Effector memory CD4-positive, alpha-beta T cell (primary cell): Measurements from ENCODE around the gene CTNNA2.

Experiments used
- DNase-seq, 3 donors: peaks; one replicate each; pipeline ENCODE4 v3.0.0-alpha.2; 2020
- H3K27ac ChIP-seq: 2 replicates; pipeline ENCODE4 v1.7.0; 2013; ENCODE audit warnings: mild to moderate bottlenecking, low read length, moderate library complexity; ENCODE audit not compliant: insufficient read depth, poor library complexity, severe bottlenecking
- H3K27me3 ChIP-seq: replicated peaks from 2 replicates; pipeline ENCODE4 v1.7.0; 2013; ENCODE audit warnings: mild to moderate bottlenecking, low read length; ENCODE audit not compliant: insufficient read depth, control insufficient read depth, poor library complexity, severe bottlenecking
- H3K36me3 ChIP-seq: 2 replicates; pipeline ENCODE4 v1.7.0; 2013; ENCODE audit warnings: mild to moderate bottlenecking, low read length, moderate library complexity; ENCODE audit not compliant: control insufficient read depth, insufficient read depth
- H3K4me1 ChIP-seq: 2 replicates; pipeline ENCODE4 v1.7.0; 2013; ENCODE audit warnings: low read length, mild to moderate bottlenecking; ENCODE audit not compliant: control insufficient read depth, insufficient read depth, poor library complexity, severe bottlenecking
- H3K4me3 ChIP-seq: 2 replicates; pipeline ENCODE4 v1.7.0; 2013; ENCODE audit warnings: low read length, low read depth, mild to moderate bottlenecking; ENCODE audit not compliant: insufficient read depth, poor library complexity, severe bottlenecking
- H3K9me3 ChIP-seq: 2 replicates; pipeline ENCODE4 v1.7.0; 2013; ENCODE audit warnings: mild to moderate bottlenecking, low read length, moderate library complexity; ENCODE audit not compliant: control insufficient read depth

The CTNNA2 gene

DNA sequence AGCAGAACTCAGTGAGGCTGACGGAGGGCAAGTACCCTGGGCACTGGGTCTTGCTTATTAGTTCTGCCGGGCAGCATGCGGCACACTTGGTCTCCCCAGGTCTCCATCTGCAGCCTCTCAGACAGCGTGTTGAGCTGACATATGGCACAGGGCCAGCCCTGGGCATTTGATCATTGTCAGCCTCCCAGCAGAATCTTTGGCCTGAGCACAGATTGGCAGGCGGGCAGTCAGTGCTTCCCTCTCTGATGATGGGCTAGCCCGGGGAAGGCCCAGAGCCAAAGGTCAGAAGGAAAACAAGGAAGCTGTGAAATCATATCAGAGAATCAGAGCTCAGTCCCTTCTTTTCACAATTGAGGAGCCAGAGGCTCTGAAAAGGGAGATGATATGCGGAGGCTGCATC is 941.8 kb downstream of the CTNNA2 start:
- no peaks in the 10 kb centered on the region for H3K9me3 ChIP-seq
- no peaks in the 10 kb centered on the region for H3K4me1 ChIP-seq
- H3K4me3 ChIP-seq, result no peak overlapping the region
- no peak for DNase-seq
- H3K27ac ChIP-seq, result no peak overlapping the region
- no peaks in the 10 kb centered on the region for H3K27me3 ChIP-seq
- no peaks in the 10 kb centered on the region for H3K36me3 ChIP-seq

DNA sequence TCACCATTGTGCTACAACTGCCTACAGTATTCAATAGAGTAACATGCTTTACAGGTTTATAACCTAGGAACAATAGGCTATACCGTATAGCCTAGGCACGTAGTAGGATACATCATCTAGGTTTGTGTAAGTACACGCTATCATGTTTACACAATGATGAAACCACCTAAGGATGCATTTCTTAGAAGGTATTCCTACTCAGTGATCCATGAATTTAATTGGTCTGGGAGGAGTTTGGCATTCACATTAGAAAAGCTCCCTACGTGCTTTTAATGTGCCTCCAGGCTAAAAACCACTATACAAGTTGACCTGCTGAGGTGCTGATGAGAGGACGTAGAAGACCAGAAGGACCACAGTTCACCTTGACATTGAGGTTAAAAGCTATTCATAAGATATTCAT is 946.2 kb downstream of the CTNNA2 start:
- no peaks in the 10 kb centered on the region for H3K36me3 ChIP-seq
- H3K4me1 ChIP-seq, result no peaks in the 10 kb centered on the region
- no peaks in the 10 kb centered on the region for H3K27me3 ChIP-seq
- H3K4me3 ChIP-seq, result no peak overlapping the region
- no peaks in the 10 kb centered on the region for H3K9me3 ChIP-seq
- H3K27ac ChIP-seq, result no peak overlapping the region
- no peak for DNase-seq

DNA sequence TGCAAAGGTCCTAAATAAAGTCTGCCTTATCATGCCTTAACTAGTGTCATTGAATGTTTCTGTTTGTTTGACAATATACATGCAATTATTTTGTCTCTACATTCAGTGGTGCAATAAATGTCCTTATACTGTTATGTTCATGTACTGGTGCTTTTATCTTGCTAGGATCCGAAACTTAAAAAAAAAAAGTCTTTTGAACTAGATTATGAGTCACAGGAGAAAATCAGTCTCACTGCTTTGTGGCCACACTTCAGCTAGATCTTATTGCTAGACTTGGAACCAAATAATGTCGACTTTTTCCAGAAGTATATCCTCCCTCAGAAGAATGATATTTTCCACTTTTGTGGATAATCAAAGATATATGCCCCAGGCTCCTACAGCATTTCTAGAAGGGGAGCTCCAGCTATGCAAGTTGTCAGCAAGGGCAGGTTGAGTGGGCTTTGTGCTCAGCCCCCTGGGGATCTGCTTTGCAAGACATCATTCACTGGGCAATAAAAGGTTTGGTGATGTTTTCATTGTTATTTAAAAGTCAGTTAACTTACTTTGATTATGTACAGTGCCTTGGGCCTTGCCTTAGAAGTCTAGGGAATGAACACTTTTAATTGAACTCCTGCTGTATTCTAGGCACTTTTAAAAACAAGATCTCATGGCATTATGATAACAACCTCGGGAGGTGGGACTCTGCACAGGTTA is 948.8 kb downstream of the CTNNA2 start:
- H3K36me3 ChIP-seq, result no peaks in the 10 kb centered on the region
- H3K4me1 ChIP-seq, result no peaks in the 10 kb centered on the region
- no peaks in the 10 kb centered on the region for H3K9me3 ChIP-seq
- DNase-seq, result no peak
- H3K4me3 ChIP-seq, result no peak overlapping the region
- no peaks in the 10 kb centered on the region for H3K27me3 ChIP-seq
- no peak overlapping the region for H3K27ac ChIP-seq

DNA sequence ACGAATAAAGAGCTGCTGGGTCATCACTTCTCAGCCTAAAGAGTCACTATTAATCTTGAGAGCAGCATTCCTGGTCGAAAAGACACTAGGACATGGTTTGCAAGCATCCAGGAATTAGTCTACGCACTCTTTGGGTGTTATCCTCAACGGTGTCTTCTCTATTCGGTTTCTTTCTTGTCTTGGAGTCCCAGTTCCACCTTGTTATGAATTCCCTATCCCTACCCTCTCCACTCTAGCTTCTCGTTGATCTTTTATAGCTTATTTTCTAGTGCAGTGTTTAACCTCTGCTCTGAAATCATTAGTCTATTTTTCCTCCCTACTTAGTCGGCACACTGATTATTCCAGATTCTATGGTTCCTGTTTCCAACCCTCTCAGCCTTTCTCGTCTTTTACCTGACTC is 949.8 kb downstream of the CTNNA2 start:
- DNase-seq, result no peak
- Histone ChIP-seq H3K4me1 (no peaks in the 10 kb centered on the region), H3K9me3 (no peaks in the 10 kb centered on the region)

DNA sequence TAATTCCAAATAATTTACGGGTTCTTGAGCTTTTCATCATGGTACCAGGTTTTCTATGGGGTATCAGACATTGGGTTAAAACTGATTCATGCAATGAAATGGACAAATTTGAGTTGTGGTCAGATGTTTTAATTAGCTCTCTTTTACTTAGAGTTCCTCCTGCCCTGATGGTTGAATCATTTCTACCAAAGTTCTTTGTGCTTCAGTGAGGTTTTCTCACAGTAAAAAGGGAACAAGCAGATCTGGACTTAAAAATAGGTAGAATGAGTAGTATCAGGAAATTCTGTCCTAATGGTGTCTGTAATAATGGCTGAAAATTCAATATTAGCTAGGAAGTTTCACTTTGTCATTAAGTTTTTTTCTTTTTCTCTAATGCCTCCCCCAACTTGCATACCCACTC is 951.4 kb downstream of the CTNNA2 start:
- H3K36me3 ChIP-seq, result no peaks in the 10 kb centered on the region
- H3K27me3 ChIP-seq, result no peaks in the 10 kb centered on the region
- H3K9me3 ChIP-seq, result no peaks in the 10 kb centered on the region
- no peak for DNase-seq
- H3K27ac ChIP-seq, result no peak overlapping the region
- no peak overlapping the region for H3K4me3 ChIP-seq
- no peaks in the 10 kb centered on the region for H3K4me1 ChIP-seq

More for the DNA sequence above, 949.8 kb downstream of the CTNNA2 start:
- H3K27ac ChIP-seq, result no peak overlapping the region
- no peaks in the 10 kb centered on the region for H3K36me3 ChIP-seq
- H3K4me3 ChIP-seq, result no peak overlapping the region
- no peaks in the 10 kb centered on the region for H3K27me3 ChIP-seq

DNA sequence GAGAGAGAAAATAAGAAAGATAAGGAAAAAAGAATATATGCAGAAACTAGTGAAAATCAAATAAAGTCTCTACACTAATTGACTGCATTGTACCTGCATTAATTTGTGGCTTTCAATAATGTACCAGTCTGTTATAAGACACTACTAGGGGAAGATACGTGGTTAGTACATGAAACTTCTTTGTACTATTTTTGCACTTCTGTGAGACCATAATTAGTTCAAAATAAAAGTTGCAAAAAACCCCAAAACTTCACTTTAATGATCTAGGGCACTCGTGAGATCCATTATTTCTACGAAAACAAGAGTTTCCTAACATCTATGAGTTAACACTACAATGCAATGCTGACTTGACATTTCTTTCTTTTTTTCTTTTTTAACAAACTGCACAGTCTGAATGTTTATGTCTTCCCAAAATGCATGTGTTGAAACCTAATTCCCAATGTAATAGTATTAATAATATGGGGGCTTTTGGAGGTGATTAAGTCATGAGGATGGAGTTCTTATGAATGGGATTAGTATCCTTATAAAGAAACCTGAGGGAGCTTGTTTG is 954.5 kb downstream of the CTNNA2 start:
- no peak for DNase-seq
- no peaks in the 10 kb centered on the region for H3K9me3 ChIP-seq
- no peak overlapping the region for H3K4me3 ChIP-seq
- no peaks in the 10 kb centered on the region for H3K27me3 ChIP-seq
- H3K27ac ChIP-seq, result no peak overlapping the region
- H3K4me1 ChIP-seq, result no peaks in the 10 kb centered on the region
- H3K36me3 ChIP-seq, result no peaks in the 10 kb centered on the region

DNA sequence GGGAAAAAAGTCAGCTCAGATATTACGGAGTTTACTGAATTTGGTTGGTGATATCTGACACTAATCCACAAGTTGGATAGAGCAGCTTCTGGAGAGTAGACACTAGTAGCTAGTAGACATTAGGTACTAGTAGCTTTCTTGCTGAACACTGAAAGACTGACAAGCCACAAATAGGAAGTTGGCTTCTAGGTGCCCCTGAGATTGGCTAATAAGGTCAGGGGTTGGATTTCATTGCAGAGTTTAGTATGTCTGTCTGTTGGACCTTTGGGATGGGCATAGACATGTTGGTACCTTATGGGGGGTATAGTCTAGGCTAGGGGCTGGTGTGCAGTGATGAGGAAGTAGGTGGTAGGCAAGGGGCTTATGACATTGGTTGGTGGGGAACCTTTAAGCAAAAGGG is 956.6 kb downstream of the CTNNA2 start:
- Histone ChIP-seq H3K27me3 (no peaks in the 10 kb centered on the region), H3K27ac (no peak overlapping the region), H3K4me1 (no peaks in the 10 kb centered on the region), H3K4me3 (no peak overlapping the region), H3K9me3 (no peaks in the 10 kb centered on the region), H3K36me3 (no peaks in the 10 kb centered on the region)
- no peak for DNase-seq

DNA sequence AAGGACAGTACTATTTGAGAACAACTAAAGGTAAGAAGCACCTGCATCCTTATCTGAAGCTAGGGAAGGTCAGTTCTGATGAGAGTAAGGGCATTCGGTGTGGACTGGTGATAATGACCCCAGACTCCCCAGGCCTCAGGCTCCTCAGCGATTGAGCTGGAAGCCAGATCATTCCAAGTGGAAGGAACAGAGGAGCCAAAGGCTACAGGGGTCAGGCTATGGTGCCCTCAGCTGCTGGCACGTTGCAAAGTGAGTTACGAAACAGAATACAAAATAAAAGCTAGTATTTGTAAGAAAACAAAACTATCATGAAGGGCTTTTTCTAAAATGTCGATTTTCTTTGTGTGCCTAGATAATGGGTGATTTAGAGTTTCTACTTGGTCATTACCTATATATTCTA is 960.2 kb downstream of the CTNNA2 start:
- no peak for DNase-seq
- Histone ChIP-seq H3K36me3 (no peaks in the 10 kb centered on the region), H3K27ac (no peak overlapping the region), H3K27me3 (no peaks in the 10 kb centered on the region), H3K9me3 (no peaks in the 10 kb centered on the region), H3K4me3 (no peak overlapping the region), H3K4me1 (no peaks in the 10 kb centered on the region)

DNA sequence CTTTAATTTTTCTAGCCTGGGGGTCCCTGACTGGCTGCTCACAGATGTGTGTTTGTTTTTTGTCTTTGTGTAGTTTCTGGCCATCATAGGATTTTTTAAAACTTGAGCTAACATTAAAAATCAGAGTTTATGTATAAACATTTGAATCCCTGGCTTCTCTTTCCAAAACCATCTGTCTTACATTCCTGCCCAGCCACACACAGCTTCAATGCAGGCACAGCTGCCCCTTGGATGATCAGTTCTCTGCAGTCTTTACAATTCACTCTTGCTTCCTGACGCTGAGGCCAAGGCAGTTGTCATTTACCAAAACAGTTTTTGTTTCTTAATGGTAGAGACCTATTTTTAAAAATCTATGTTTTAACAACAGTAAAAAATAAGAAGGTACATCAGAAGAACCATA is 960.9 kb downstream of the CTNNA2 start:
- Histone ChIP-seq H3K4me3 (no peak overlapping the region), H3K27me3 (no peaks in the 10 kb centered on the region), H3K36me3 (no peaks in the 10 kb centered on the region), H3K27ac (no peak overlapping the region), H3K4me1 (no peaks in the 10 kb centered on the region), H3K9me3 (no peaks in the 10 kb centered on the region)
- DNase-seq, result no peak

DNA sequence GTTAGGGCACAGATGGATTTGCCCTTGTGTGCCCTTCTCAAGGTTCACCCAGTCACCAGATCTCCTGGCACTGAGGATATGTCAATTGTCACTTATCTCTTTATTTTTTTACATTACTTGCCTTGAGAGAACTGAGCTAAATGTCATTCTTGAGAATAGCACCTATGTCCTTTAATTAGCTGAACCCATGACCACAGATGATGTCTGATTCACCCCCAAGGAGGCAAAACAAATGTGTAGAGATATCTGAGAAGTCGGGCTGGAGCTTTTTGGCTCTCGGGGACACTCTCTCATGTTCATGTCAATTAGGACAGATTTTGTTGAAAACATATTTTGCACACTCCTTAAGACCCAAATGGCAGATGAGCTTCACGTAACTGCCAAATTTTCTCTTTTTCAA is 963.1 kb downstream of the CTNNA2 start:
- Histone ChIP-seq H3K4me3 (no peak overlapping the region), H3K9me3 (no peaks in the 10 kb centered on the region), H3K27ac (no peak overlapping the region), H3K27me3 (no peaks in the 10 kb centered on the region), H3K36me3 (no peaks in the 10 kb centered on the region), H3K4me1 (no peaks in the 10 kb centered on the region)
- no peak for DNase-seq
